Measurements from ENCODE around the gene PCGF1.

- TF ChIP-seq CTCF (IDR thresholded peaks at IDR 0.05) (no peak), POLR2A (IDR thresholded peaks at IDR 0.05) (no peak), POLR2AphosphoS5 (IDR thresholded peaks at IDR 0.05) (no peak)
Observed at GRCh38 chr2:74493546-74493945, 13.9 kb downstream of the PCGF1 start.
